Measurements from ENCODE around the gene RGS5.

The RGS5 gene

DNA sequence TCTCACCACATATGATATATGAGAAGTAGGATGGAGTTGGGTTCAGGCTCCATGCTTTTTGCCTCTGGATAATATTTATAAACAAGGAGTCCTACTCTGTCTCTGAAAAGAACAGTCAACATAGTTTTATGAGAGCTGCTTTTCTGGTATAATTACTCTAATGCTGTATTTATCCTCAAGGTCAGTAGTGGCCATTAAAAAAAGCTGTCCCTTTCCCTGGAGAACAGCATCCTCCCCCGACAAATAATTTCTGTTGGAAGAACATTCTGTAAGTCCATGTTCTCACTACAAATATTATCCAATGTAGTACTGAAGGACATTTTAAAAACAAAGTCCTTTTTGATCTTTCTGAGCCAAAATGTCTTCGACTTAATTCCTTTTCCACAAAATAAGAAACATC lies 9.0 kb upstream of the RGS5 start:
- Histone ChIP-seq H3K4me1 (ENCODE audit: control insufficient read depth, insufficient read depth, low read depth, low read length) (no peaks in the 10 kb centered on the region), H2BK120ac (ENCODE audit: low read depth, low read length) (no peak overlapping the region), H4K8ac (ENCODE audit: low read length) (no peak overlapping the region), H2BK5ac (ENCODE audit: low read depth, low read length, poor library complexity, severe bottlenecking) (no peak overlapping the region), H3K23ac (ENCODE audit: low read length in 2 of 2) (no peak overlapping the region), H3K36me3 (ENCODE audit: control insufficient read depth in 1 of 2, insufficient read depth in 2 of 2, low read depth in 1 of 2, low read length in 2 of 2) (no peaks in the 10 kb centered on the region), H3K9me3 (ENCODE audit: control insufficient read depth, low read length) (no peaks in the 10 kb centered on the region), H4K91ac (ENCODE audit: low read length) (no peak overlapping the region), H3K79me1 (replicated peaks; ENCODE audit: low read length, poor library complexity, severe bottlenecking) (no peaks in the 10 kb centered on the region), H2AFZ (ENCODE audit: low read depth, low read length) (no peak overlapping the region), H3K4me3 (ENCODE audit: insufficient read depth in 1 of 2, low read depth in 1 of 2, low read length in 2 of 2) (no peak overlapping the region), H2BK12ac (ENCODE audit: low read length in 2 of 2) (no peak overlapping the region), H3K27ac (ENCODE audit: low read length, poor library complexity, severe bottlenecking) (no peak overlapping the region), H3K9ac (ENCODE audit: low read length) (no peak overlapping the region), H3K14ac (ENCODE audit: low read length in 2 of 2) (no peak overlapping the region), H2BK15ac (ENCODE audit: low read depth, poor library complexity, severe bottlenecking) (no peak overlapping the region), H3K18ac (ENCODE audit: low read depth in 1 of 2, low read length in 2 of 2) (no peak overlapping the region), H3K4me2 (ENCODE audit: low read length, poor library complexity, severe bottlenecking) (no peak overlapping the region), H2AK5ac (ENCODE audit: low read length, severe bottlenecking) (no peak overlapping the region), H3K27me3 (ENCODE audit: control insufficient read depth in 1 of 2, insufficient read depth in 1 of 2, low read length in 2 of 2) (no peaks in the 10 kb centered on the region), H3K4ac (ENCODE audit: low read depth in 1 of 2, low read length in 2 of 2) (no peak overlapping the region)
- no CpG with 5 or more reads among the region's 2 CpGs for WGBS
- DNase-seq, result no peak

DNA sequence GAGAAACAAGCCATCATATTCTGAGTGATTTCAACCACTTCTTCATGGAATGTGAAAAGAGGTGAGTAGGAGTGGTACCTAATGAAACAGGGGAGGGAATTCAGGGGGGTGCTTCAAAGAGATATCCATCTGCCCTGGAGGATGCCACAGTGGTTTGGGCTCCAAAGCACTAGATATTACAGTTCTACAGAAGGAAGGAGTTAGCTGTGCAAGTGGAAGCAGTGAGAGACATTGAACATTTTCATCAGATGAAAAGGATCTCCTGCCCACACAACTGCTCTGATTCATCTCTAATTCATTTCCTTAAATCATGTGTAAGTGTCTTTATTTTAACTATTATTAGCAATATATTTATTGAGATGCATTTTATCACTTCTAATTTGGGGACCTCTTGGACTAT lies 2.8 kb upstream of the RGS5 start:
- H2BK120ac ChIP-seq (ENCODE audit: low read depth, low read length), result no peak overlapping the region
- H4K8ac ChIP-seq (ENCODE audit: low read length), result no peak overlapping the region
- no peak overlapping the region for H2BK5ac ChIP-seq (ENCODE audit: low read depth, low read length, poor library complexity, severe bottlenecking)
- H3K27me3 ChIP-seq (ENCODE audit: control insufficient read depth in 1 of 2, insufficient read depth in 1 of 2, low read length in 2 of 2), result no peaks in the 10 kb centered on the region
- no peaks in the 10 kb centered on the region for H3K79me1 ChIP-seq (replicated peaks; ENCODE audit: low read length, poor library complexity, severe bottlenecking)
- H2BK15ac ChIP-seq (ENCODE audit: low read depth, poor library complexity, severe bottlenecking), result no peak overlapping the region
- H3K27ac ChIP-seq (ENCODE audit: low read length, poor library complexity, severe bottlenecking), result no peak overlapping the region
- no peak overlapping the region for H2AK5ac ChIP-seq (ENCODE audit: low read length, severe bottlenecking)
- H3K4me2 ChIP-seq (ENCODE audit: low read length, poor library complexity, severe bottlenecking), result no peak overlapping the region
- H3K9ac ChIP-seq (ENCODE audit: low read length), result no peak overlapping the region
- no peaks in the 10 kb centered on the region for H3K9me3 ChIP-seq (ENCODE audit: control insufficient read depth, low read length)
- H2BK12ac ChIP-seq (ENCODE audit: low read length in 2 of 2), result no peak overlapping the region
- no peak overlapping the region for H3K14ac ChIP-seq (ENCODE audit: low read length in 2 of 2)
- H3K18ac ChIP-seq (ENCODE audit: low read depth in 1 of 2, low read length in 2 of 2), result no peak overlapping the region
- no peak for DNase-seq
- H4K91ac ChIP-seq (ENCODE audit: low read length), result no peak overlapping the region
- peak overlapping the region; percentile 27 for H2AFZ ChIP-seq (ENCODE audit: low read depth, low read length)
- H3K4me1 ChIP-seq (ENCODE audit: control insufficient read depth, insufficient read depth, low read depth, low read length), result peaks cover 6% of the 10 kb centered on the region
- H3K23ac ChIP-seq (ENCODE audit: low read length in 2 of 2), result no peak overlapping the region
- no peak overlapping the region for H3K4me3 ChIP-seq (ENCODE audit: insufficient read depth in 1 of 2, low read depth in 1 of 2, low read length in 2 of 2)
- no peak overlapping the region for H3K4ac ChIP-seq (ENCODE audit: low read depth in 1 of 2, low read length in 2 of 2)
- no peaks in the 10 kb centered on the region for H3K36me3 ChIP-seq (ENCODE audit: control insufficient read depth in 1 of 2, insufficient read depth in 2 of 2, low read depth in 1 of 2, low read length in 2 of 2)

DNA sequence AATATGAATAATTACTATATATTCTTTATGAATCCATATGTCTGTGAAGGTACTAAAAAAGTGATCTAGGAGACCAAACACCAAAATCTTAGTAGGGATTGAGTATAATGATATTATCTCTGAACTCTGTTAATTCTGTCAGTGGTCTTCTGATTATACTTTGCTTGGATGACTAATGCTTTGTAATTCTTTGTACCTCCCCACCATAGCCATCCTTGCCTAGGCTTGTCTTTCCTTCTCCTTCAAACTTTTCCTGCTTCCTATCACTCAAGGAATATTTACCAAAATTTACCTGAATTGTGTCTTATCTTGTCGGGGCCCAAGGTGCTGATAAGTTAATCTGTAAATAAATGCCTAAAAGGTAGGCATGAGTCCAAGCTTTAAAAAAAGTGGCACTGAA lies 845 bp upstream of the RGS5 start:
- Histone ChIP-seq H2BK12ac (ENCODE audit: low read length in 2 of 2) (no peak overlapping the region), H3K9ac (ENCODE audit: low read length) (no peak overlapping the region), H2BK5ac (ENCODE audit: low read depth, low read length, poor library complexity, severe bottlenecking) (no peak overlapping the region), H3K27ac (ENCODE audit: low read length, poor library complexity, severe bottlenecking) (peak overlapping the region; percentile 97), H2BK120ac (ENCODE audit: low read depth, low read length) (no peak overlapping the region), H2AK5ac (ENCODE audit: low read length, severe bottlenecking) (no peak overlapping the region), H4K91ac (ENCODE audit: low read length) (no peak overlapping the region), H3K36me3 (ENCODE audit: control insufficient read depth in 1 of 2, insufficient read depth in 2 of 2, low read depth in 1 of 2, low read length in 2 of 2) (no peaks in the 10 kb centered on the region), H3K18ac (ENCODE audit: low read depth in 1 of 2, low read length in 2 of 2) (no peak overlapping the region), H2BK15ac (ENCODE audit: low read depth, poor library complexity, severe bottlenecking) (no peak overlapping the region), H4K8ac (ENCODE audit: low read length) (no peak overlapping the region), H3K27me3 (ENCODE audit: control insufficient read depth in 1 of 2, insufficient read depth in 1 of 2, low read length in 2 of 2) (no peaks in the 10 kb centered on the region), H3K9me3 (ENCODE audit: control insufficient read depth, low read length) (no peaks in the 10 kb centered on the region), H3K14ac (ENCODE audit: low read length in 2 of 2) (no peak overlapping the region), H3K4me1 (ENCODE audit: control insufficient read depth, insufficient read depth, low read depth, low read length) (peaks cover 7% of the 10 kb centered on the region), H3K4ac (ENCODE audit: low read depth in 1 of 2, low read length in 2 of 2) (no peak overlapping the region), H3K4me3 (ENCODE audit: insufficient read depth in 1 of 2, low read depth in 1 of 2, low read length in 2 of 2) (no peak overlapping the region), H2AFZ (ENCODE audit: low read depth, low read length) (no peak overlapping the region), H3K4me2 (ENCODE audit: low read length, poor library complexity, severe bottlenecking) (no peak overlapping the region), H3K79me1 (replicated peaks; ENCODE audit: low read length, poor library complexity, severe bottlenecking) (peaks cover 2% of the 10 kb centered on the region), H3K23ac (ENCODE audit: low read length in 2 of 2) (no peak overlapping the region)
- WGBS, result no CpG with 5 or more reads among the region's 1 CpG
- DNase-seq, result peak; percentile 13

DNA sequence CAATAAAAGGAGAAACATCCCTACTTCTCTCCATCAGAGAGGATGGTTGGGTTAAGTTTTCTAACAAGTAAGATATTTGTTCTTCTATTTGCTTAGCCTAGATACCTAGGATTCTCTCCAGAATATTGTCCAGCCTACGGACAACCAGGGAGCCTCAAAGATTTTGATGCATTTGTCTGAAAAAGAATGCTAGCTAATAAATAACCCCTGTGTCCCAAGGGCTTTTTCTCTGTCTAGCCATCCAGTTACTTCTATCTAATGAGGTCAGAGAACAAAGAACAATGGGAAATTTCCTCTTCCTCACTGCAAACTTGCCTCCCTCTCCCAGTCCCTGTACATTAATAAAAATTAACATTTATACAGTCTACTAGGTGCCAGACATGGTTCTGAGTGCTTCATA lies 810 bp downstream of the RGS5 start:
- Histone ChIP-seq H4K8ac (ENCODE audit: low read length) (no peak overlapping the region), H3K14ac (ENCODE audit: low read length in 2 of 2) (no peak overlapping the region), H2AK5ac (ENCODE audit: low read length, severe bottlenecking) (no peak overlapping the region), H2AFZ (ENCODE audit: low read depth, low read length) (no peak overlapping the region), H3K9ac (ENCODE audit: low read length) (no peak overlapping the region), H3K36me3 (ENCODE audit: control insufficient read depth in 1 of 2, insufficient read depth in 2 of 2, low read depth in 1 of 2, low read length in 2 of 2) (no peaks in the 10 kb centered on the region), H3K27me3 (ENCODE audit: control insufficient read depth in 1 of 2, insufficient read depth in 1 of 2, low read length in 2 of 2) (no peaks in the 10 kb centered on the region), H3K27ac (ENCODE audit: low read length, poor library complexity, severe bottlenecking) (peak overlapping the region; percentile 70), H2BK120ac (ENCODE audit: low read depth, low read length) (no peak overlapping the region), H3K4me2 (ENCODE audit: low read length, poor library complexity, severe bottlenecking) (no peak overlapping the region), H2BK15ac (ENCODE audit: low read depth, poor library complexity, severe bottlenecking) (no peak overlapping the region), H3K79me1 (replicated peaks; ENCODE audit: low read length, poor library complexity, severe bottlenecking) (peaks cover 3% of the 10 kb centered on the region), H3K18ac (ENCODE audit: low read depth in 1 of 2, low read length in 2 of 2) (no peak overlapping the region), H4K91ac (ENCODE audit: low read length) (no peak overlapping the region), H2BK12ac (ENCODE audit: low read length in 2 of 2) (no peak overlapping the region), H2BK5ac (ENCODE audit: low read depth, low read length, poor library complexity, severe bottlenecking) (no peak overlapping the region), H3K4ac (ENCODE audit: low read depth in 1 of 2, low read length in 2 of 2) (no peak overlapping the region), H3K4me1 (ENCODE audit: control insufficient read depth, insufficient read depth, low read depth, low read length) (peaks cover 8% of the 10 kb centered on the region), H3K4me3 (ENCODE audit: insufficient read depth in 1 of 2, low read depth in 1 of 2, low read length in 2 of 2) (no peak overlapping the region), H3K9me3 (ENCODE audit: control insufficient read depth, low read length) (no peaks in the 10 kb centered on the region), H3K23ac (ENCODE audit: low read length in 2 of 2) (no peak overlapping the region)
- no CpG with 5 or more reads among the region's 1 CpG for WGBS
- no peak for DNase-seq

All from mesenchymal stem cell (in vitro differentiated cells and primary cell).